IMR-90 (cell line): ENCODE data around the gene SLC2A14.
"Not testable (repeated sequence)": the region's sequence is repeated elsewhere in the genome, so short reads cannot be mapped to it uniquely, and the experiment has no call there.

Source experiments
- CTCF ChIP-seq: conservative IDR thresholded peaks from 2 replicates; pipeline ENCODE4 v1.5.1; 2012; ENCODE audit warnings: mild to moderate bottlenecking, low read depth, low read length, improper control_type of control experiment
- FOS ChIP-seq: fragments of 150-350 bp; IDR thresholded peaks from 2 replicates; pipeline ENCODE4 v1.6.1; 2016; ENCODE audit warnings: low read depth, low read length
- POLR2A ChIP-seq: IDR thresholded peaks from 2 replicates; pipeline ENCODE4 v1.6.1; 2012; ENCODE audit warnings: mild to moderate bottlenecking, low read depth, low read length
- RAD21 ChIP-seq: IDR thresholded peaks from 2 replicates; pipeline ENCODE4 v1.6.1; 2012; ENCODE audit warnings: low read length, improper control_type of control experiment
- RCOR1 ChIP-seq: IDR thresholded peaks from 2 replicates; pipeline ENCODE4 v1.6.1; 2012; ENCODE audit warnings: mild to moderate bottlenecking, low read length, improper control_type of control experiment; ENCODE audit not compliant: insufficient replicate concordance
- SMC3 ChIP-seq: fragments of 150-350 bp; IDR thresholded peaks from 2 replicates; pipeline ENCODE4 v1.6.1; 2016; ENCODE audit warnings: low read depth, mild to moderate bottlenecking, antibody characterized with exemption, low read length, moderate library complexity
- TF ChIP-seq, protein P1 (sequence below): fragments of 150-350 bp; IDR thresholded peaks from 2 replicates; pipeline ENCODE4 v1.6.1; 2016; ENCODE audit warnings: low read depth, mild to moderate bottlenecking, low read length, moderate library complexity, borderline replicate concordance

DNA sequence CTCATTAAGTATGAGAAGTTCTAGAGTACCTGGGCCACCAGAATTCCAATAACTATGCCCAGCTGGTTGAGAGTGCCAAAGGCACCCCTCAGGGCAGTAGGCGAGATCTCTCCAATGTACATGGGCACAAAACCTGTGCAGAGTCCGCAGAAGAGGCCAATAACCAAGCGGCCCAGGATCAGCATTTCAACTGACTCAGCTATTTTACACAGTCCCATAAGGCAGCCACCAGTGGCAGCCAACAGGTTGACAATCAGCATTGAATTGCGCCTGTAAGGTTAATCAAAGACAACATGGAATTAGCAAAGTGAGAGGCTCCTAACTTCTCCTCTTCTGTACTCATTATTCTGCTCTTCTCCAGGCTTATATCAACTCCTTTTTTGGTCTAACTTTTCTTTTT lies 43.0 kb downstream of the SLC2A14 start:
- TF ChIP-seq CTCF, POLR2A, FOS, RAD21, RCOR1, SMC3: not testable (repeated sequence)
- TF ChIP-seq, protein P1, sequence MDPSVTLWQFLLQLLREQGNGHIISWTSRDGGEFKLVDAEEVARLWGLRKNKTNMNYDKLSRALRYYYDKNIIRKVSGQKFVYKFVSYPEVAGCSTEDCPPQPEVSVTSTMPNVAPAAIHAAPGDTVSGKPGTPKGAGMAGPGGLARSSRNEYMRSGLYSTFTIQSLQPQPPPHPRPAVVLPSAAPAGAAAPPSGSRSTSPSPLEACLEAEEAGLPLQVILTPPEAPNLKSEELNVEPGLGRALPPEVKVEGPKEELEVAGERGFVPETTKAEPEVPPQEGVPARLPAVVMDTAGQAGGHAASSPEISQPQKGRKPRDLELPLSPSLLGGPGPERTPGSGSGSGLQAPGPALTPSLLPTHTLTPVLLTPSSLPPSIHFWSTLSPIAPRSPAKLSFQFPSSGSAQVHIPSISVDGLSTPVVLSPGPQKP, result not testable (repeated sequence)
